ENCODE results near the gene IGFBP5.

The IGFBP5 gene

GRCh38 chr2:216730871-216731270 lies 35.5 kb upstream of the IGFBP5 start:
- no peak overlapping the region for H3K4me3 ChIP-seq (replicated peaks in 1 of 2; ENCODE audit: low read depth in 2 of 2, low read length in 2 of 2)
- DNase-seq (ENCODE audit: low read depth in 2 of 2) = no peak
- TF ChIP-seq CTCF (IDR thresholded peaks at IDR 0.05; ENCODE audit: low read depth, low read length) = no peak

- TF ChIP-seq CTCF (IDR thresholded peaks at IDR 0.05; ENCODE audit: low read depth, low read length) = no peak
- DNase-seq (ENCODE audit: low read depth in 2 of 2) = no peak
- no peak overlapping the region for H3K4me3 ChIP-seq (replicated peaks in 1 of 2; ENCODE audit: low read depth in 2 of 2, low read length in 2 of 2)
These were observed 32.2 kb upstream of the IGFBP5 start for GRCh38 chr2:216727346-216728122.

- no peak for DNase-seq (ENCODE audit: low read depth in 2 of 2)
- H3K4me3 ChIP-seq (replicated peaks in 1 of 2; ENCODE audit: low read depth in 2 of 2, low read length in 2 of 2) = no peak overlapping the region
- TF ChIP-seq CTCF (IDR thresholded peaks at IDR 0.05; ENCODE audit: low read depth, low read length) = no peak
These were observed 28.8 kb upstream of the IGFBP5 start for GRCh38 chr2:216724190-216724589.

- DNase-seq (ENCODE audit: low read depth in 2 of 2) = no peak
- TF ChIP-seq CTCF (IDR thresholded peaks at IDR 0.05; ENCODE audit: low read depth, low read length) = no peak
- H3K4me3 ChIP-seq (replicated peaks in 1 of 2; ENCODE audit: low read depth in 2 of 2, low read length in 2 of 2) = no peak overlapping the region
These were observed 25.8 kb upstream of the IGFBP5 start for GRCh38 chr2:216721141-216721540.

- TF ChIP-seq CTCF (IDR thresholded peaks at IDR 0.05; ENCODE audit: low read depth, low read length) = no peak
- DNase-seq (ENCODE audit: low read depth in 2 of 2) = no peak
- no peak overlapping the region for H3K4me3 ChIP-seq (replicated peaks in 1 of 2; ENCODE audit: low read depth in 2 of 2, low read length in 2 of 2)
These were observed 25.4 kb upstream of the IGFBP5 start for GRCh38 chr2:216720722-216721121.

GRCh38 chr2:216717907-216718615 lies 22.7 kb upstream of the IGFBP5 start:
- H3K4me3 ChIP-seq (replicated peaks in 1 of 2; ENCODE audit: low read depth in 2 of 2, low read length in 2 of 2) = no peak overlapping the region
- TF ChIP-seq CTCF (IDR thresholded peaks at IDR 0.05; ENCODE audit: low read depth, low read length) = no peak
- DNase-seq (ENCODE audit: low read depth in 2 of 2) = no peak

Data from cardiac fibroblast (primary cell).